D341Med (cell line): ENCODE measurements around the gene TRPT1.

Experiments used
- DNase-seq: peaks from one replicate; pipeline ENCODE4 v3.0.0; 2012; ENCODE audit warnings: low spot score

The TRPT1 gene

DNA sequence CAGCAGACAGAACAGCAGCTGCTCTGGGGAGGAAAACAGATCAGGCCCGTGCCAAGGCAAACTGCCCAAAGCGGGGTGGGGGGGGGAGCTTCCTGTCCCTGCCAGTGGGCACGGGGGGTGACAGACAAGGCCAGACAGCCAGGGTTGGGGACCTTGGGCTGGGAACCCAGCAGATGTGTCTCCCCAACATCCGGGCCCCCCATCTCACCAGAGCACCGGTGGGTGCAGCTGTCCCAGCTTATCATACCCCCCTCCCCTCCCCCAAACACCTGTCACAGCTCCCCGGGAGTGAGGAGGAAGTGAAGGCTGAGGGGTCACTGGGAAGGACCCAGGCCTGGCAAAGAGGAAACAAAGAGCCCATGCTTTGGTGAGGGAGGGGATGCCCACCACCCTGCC lies 19.4 kb upstream of the TRPT1 start:
- no peak for DNase-seq

DNA sequence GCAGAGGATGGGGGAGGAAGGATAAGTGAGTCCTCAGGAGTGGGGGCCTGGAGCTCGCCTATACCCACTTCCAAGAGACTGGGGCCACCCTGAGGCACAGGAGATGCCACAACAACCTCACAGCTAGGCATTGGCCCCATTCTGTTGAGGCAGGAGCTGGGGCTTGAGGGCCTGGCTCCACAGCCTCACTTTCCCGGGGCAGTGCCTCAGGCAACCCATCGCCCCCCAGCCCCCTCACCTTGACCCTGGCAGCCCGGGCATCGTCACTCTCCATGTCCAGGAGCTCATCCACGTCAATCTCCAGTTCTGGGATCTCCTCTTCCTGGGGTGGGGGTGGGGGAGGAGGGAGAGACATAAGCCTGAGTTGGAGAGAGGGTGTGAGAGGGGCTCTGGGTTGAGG lies 19.0 kb upstream of the TRPT1 start:
- DNase-seq: no peak

DNA sequence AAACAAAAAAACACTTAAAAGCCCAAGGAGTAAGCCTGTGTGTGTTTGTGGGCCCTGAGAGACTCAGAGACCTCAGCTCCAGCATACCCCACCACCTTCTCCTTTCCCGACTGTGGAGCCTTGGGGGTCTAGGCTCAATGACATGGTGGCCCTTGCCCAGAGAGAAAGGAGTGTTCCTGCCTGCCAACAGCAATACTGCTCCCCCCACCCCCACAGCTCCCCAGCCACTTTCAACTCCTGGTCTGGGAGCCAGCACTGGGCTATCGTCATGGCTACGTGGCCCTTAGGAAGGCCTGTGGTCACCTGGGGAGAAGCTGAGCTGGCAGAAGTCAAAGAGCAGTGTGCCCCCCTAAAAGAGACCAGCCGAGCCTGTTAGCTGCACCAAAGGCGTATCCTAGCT lies 18.1 kb upstream of the TRPT1 start:
- no peak for DNase-seq

DNA sequence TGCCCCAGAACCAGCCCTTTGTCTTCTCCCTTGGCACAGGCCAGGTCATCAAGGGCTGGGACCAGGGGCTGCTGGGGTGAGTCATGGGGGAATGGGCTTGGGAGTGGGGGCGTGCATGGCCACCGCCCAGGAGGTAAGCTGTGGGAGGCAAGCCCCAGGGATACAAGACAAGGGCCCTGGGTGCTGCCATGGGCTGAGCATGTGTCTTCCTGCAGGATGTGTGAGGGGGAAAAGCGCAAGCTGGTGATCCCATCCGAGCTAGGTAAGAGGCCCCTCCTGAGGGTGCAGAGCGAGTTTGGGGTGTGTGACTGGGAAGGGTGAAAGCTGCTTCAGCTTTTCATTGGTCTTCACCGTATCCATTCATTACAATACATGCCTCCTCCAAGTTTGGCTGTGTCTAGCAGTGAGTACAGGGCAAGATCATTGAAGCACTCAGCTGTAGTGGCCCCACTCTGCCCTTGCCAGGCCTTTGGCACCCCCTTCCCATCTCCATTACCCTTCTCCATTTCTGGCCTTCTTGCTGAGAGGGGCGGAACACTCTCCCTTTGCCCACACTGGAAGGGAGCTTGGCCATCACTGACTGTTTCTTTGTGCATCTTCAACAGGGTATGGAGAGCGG lies 17.4 kb upstream of the TRPT1 start:
- no peak for DNase-seq

DNA sequence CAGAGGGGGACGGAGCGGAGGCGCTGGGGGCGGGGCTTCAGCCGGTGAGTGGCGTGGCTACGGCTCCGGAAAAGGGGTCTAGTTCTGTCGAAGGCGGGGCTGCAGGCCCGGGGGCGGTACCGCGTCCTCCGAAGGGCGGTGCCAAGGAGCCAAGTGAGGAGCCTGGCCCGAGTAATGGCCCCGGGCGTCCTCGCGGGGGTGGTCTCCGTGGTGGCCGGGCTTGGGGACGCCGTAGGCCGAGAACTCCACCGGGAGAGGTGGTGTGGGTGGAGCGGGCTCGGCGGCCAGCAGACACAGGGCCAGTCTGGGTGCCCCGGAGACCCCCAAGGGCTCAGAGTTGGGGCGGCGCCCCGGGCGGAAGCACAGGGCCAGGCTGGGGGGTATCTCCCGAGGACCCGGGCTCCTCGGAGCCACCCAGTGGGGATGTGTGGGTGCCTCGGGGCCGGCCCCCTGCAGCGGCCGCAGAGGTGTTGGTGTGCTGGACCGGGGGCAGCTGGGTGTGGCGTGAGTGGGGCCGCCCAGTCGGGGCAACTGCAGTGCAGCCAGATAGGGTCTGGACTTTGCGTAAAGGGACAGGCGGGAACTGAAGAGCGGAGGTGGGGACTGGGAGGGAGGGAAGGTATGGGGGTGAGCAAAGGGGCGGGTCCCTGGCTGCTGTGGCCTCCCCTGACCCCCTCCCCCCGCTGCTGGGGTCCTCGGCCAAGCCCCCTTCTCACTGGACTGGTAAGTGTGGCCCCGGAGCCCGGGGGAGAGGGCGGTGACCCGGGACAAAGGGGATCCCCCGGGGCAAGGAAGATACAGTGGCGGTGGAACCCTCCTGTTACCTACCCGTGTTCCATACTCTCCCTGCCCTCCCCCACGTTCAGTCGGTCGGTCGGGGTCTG lies 15.7 kb upstream of the TRPT1 start:
- peak; percentile 50 for DNase-seq

DNA sequence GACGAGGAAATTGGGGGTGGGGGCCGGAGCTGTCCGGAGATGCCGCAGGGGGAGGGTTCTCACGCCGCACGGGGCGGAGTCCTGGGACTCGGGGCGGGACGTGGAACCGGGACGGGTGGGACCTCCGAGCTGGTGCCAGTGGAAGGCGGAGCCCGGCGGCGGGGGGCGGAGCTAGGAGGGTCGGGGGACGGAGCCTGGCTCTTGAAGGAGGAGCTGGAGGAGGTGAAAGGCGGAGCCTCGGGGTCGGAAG lies 15.2 kb upstream of the TRPT1 start:
- DNase-seq: peak; percentile 94

DNA sequence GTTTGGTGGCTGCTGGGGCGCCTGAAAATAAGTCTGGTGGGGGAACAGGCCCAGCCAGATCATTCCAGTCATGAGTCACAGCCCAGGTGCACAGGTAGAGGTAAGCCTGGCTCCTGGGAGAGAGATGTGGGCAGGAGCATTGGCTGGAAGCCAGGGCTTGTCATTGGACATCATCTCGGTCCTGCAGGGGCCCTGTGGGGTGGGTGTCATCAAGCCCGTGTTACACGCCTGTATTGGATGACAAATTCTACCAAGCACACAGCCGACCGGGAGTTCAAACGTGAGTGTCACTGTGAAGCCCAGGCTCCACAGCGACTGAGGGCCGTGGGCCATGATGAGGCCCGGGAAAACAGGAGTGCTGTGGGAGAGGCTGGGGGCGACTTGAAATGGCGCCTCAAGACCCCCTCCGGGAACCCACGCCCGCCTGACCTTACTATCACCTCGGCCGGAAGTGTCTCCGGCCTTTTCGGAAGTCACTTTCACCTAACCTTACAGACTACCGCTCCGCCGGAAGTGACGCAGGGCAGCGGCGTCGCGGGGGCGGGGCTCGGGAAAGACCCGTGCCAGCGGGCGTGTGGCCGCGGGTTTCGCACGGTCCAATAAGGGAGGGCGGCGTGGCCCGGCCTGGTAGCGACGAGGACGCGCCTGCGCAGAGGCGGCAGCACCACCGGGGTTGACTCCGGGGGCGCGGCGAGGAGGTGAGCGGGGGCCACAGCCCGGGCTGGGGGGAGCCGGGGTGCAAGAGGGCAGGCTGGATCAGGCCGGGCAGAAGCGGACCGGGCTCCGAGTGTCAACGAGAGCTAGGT lies 14.7 kb upstream of the TRPT1 start, which contains the start of gene FKBP2:
FKBP2 (plus strand) TSS at position 661 of the 806 bp plus-strand sequence. CDS start 1,293 bp downstream, outside the sequence.
- DNase-seq: peak; percentile 98

DNA sequence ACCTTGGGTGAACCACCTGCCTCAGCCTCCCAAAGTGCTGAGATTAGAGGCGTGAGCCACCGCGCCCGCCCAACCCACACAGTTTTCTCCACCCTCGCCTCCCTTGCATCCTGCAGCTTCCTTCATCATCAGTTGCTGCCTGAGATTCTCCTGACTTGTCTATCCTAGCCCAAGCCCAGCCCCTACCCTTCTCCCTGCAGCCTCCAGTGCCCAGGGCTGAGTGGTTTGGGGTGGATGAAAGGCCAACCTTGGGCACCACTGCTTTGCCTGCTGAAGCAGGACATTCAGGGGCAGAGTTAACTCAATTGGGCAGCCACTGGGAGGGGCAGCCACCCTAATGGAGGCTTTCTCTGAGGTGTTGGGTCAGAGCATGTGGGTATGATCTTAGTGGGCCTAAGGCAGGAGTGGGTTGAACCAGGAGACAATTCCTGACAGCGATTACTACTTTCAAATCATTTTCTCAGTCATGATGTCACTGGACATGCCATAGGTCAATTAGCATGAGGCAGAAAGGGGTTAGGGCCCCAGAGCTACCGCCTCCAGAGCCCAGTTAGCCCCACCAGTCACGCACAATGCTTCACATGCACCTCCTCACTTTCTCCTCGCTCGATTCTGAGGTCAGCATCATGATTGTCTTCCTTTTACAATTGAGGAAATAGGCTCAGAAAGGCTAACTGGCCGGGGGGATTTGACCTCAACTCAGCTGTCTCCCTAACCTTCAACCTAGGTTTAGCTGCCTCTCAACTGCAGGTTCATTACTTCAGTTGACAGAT lies 13.9 kb upstream of the TRPT1 start:
- no peak for DNase-seq

DNA sequence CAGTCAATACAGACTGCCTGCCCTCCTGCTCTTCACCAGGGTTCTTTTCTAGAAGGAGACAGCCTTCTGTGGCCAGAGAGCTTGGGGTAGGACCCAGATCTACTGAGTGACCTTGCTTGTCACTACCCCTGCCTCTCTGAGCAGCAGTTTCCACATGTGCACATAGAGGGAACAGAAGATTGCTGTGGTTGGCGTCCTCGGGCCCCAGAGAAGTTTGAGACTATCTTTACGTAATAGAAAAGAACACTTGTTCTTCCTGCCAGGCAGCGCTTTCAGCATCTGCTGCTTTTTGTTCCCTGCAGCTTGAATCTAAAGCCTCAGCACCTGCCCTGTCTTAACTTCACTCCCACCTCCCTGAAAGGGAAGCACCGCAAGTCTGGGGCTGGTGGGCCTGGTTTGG lies 13.0 kb upstream of the TRPT1 start:
- no peak for DNase-seq

DNA sequence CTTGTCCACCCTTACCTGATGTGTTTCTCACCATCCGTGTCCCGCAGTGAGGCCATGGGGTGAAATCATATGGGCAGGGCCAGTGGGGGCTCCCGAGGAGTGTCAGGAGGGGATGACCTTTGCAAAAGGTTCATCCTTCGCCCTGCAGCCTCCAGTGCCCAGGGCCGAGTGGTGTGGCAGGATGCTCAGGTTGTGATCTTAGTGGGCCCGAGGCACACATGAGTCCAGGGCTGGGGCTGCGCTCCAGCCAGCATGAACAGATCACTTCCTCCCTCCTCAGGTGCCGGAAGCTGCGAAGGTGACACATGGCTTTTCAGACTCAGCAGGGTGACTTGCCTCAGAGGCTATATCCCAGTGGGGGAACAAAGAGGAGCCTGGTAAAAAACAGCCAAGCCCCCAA lies 12.1 kb upstream of the TRPT1 start:
- no peak for DNase-seq

DNA sequence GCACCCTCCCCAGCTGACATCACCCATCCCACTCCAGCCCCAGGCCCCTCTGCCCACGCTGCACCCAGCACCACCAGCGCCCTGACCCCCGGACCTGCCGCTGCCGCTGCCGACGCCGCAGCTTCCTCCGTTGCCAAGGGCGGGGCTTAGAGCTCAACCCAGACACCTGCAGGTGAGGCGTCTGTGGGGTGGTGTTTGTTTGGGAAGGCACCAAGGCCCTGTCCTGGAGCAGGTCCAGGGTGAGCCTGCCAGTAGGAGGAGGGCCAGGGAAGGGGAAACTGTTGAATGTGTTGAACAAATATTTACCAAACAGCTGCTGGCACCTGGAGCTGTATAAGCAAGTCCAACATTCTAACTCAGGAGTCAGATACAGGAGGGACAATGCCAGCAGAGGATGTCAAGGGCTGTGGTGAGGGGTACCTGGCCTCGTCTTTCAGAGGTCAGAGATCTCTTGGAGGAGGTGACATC lies 11.5 kb upstream of the TRPT1 start:
- no peak for DNase-seq

DNA sequence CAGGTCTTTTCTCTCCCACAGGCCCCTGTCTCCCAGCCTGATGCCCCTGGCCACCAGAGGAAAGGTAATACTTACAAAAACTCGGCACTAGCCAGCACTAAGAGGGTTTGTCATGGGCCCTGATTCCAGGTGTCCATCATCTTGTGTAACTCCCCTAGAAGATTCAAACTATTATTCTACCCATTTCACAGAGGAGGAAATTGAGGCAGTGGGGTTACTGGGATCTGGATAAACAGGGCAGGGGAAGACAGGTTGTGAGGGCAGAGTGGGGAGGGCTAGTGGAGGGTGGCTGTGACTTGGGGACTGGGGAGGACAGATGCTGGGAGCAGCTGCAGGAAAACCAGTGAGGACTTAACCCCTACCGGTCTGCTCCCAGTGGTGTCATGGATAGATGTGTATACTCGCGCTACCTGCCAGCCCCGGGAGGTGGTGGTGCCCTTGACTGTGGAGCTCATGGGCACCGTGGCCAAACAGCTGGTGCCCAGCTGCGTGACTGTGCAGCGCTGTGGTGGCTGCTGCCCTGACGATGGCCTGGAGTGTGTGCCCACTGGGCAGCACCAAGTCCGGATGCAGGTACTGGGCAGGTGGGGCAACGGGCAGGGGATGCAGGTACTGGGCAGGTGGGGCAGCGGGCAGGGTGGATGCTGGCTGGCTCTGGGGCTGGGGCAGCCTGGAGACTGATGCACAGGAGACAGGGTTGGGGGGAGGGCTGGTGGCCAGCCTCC lies 9.6 kb upstream of the TRPT1 start:
- DNase-seq: no peak

DNA sequence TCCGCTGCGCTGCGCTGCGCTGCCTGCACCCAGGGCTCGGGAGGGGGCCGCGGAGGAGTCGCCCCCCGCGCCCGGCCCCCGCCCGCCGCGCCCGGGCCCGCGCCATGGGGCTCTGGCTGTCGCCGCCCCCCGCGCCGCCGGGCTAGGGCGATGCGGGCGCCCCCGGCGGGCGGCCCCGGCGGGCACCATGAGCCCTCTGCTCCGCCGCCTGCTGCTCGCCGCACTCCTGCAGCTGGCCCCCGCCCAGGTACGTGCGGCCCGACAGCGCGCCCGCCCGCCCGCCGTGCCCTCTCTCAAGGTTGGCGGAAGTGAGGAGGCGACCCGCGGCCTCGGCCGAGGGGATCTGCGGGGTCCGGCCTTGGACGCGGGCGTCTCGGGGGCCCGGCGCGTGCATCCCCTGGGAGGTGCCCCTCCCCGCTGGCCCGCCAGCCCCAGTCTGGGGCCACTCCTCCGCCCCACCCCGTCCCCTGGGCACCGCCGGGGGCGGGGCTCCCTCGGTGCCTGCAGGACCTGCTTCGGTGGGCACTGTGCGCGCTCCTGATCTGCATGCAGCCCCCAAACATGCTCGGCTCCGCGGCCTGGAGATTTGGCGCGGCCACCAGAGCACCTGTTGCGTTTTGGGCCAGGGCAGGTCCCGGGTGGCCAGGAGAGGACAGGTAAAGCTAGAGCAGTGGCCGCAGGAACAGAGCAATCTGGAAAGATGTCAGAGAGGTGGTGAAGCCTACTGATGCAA lies 8.8 kb upstream of the TRPT1 start:
- peak; percentile 80 for DNase-seq

DNA sequence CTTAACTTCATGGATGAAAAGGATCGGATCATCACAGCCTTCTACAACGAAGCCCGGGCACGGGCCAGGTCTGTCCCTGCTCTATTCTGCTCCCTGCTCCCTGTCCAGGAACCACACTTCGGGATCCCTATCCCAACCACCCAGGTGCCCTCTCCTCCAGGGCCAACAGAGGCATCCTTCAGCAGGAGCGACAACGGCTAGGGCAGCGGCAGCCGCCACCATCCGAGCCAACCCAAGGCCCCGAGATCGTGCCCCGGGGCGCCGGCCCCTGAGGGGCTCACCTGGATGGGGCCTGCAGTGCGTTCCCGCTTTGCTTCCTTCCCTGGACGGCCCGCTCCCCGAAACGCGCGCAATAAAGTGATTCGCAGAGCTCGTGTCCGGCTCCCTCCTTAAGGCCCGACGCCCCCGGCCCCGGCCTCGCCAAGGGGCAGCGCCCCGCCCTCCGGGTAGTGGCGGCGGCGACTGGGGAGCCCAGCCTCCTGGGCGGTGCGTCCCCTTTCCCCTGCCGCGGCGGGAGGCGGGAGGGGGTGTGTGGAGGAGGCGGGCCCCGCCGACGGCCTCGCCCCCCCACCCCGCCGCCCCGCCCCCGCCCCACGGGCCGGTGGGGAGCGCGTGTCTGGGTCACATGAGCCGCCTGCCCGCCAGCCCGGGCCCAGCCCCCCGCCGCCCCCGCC lies 8.1 kb upstream of the TRPT1 start, which contains the start of gene VEGFB:
VEGFB (plus strand) TSS at position 672 of the 674 bp plus-strand sequence. CDS start 250 bp downstream, outside the sequence.
- DNase-seq: peak; percentile 85

DNA sequence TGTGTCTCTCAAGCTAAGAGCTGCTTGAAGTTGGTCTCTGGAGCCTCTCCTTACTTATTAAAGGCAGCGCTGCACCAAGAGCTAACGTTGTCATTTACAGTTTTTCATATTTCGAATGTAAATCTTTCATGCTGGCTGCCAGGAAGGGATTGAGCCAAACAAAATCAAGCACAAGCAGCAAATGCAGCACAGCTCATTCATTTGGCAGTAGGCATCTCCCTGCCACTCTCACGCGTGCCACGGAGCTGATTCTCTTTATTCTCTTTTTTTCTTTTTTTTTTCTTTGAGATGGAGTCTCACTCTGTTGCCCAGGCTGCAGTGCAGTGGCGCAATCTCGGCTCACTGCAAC lies 7.0 kb upstream of the TRPT1 start:
- no peak for DNase-seq

DNA sequence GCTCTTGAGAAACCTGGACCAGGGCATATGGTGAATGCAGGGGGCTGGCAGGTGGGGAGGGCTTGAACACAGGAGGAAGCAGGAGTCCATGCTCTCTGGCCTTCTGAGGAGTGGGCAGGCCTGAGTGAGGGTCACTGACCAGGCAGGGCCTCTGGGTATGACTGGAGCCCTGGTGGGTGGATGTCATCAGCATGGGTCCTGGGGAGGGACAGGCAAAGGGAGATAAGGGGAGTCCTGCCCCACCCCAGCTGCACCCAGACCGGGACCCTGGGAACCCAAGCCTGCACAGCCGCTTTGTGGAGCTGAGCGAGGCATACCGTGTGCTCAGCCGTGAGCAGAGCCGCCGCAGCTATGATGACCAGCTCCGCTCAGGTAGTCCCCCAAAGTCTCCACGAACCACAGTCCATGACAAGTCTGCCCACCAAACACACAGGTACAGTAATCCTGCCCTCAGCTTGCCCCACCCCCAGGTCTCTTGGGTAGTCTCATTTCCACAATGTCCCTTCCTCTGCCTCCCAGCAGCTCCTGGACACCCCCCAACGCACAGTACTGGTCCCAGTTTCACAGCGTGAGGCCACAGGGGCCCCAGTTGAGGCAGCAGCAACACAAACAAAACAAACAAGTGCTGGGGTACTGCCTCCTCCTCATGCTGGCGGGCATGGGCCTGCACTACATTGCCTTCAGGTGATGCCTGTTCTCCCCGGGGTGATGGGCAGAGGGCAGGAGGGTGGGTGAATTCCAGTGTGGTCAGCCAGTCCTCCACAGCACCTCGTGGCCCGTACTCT lies 6.4 kb upstream of the TRPT1 start:
- no peak for DNase-seq

DNA sequence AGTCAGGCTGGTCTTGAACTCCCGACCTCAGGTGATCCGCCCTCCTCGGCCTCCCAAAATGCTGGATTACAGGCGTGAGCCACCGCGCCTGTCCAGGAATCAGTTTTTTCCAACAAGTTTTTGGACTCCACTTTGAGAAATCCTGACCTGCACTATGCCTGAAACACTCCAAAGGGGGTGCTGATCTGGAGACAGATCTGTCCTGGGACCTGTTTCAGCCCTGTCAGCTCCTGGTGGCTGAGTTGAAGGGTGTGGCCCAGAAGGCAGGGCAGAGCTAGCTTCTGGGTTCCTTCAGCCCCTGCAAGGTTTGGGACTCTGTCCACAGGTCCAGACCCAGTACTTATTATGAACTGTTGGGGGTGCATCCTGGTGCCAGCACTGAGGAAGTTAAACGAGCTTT lies 5.6 kb upstream of the TRPT1 start:
- no peak for DNase-seq

DNA sequence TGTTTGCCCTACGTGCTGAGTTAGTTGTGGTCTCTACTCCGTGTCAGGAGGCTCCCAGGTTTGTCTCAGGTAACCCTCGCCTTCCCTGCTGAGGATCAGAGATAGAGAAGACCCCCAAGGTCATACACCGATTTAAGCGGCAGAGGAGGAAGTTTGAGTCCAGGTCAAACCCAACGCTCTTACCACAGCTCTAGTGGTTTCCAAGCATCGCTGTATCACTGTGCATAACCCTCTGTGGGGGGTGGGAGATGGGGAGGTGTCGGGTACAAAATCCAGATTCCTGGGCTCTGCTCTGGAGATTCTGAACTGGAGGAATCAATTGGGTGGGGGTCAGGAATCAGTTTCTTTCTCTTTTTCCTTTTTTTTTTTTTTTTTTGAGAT lies 5.0 kb upstream of the TRPT1 start:
- no peak for DNase-seq
